ENCODE results near the gene CFAP91.

Gene CFAP91

GRCh38 chr3:119702530-119703527, at the start of gene CFAP91:
Gene CFAP91 (plus strand): TSS chr3:119703022. CDS start chr3:119703099, 77 bp downstream.
- DNase-seq = peak; percentile 95

DNA sequence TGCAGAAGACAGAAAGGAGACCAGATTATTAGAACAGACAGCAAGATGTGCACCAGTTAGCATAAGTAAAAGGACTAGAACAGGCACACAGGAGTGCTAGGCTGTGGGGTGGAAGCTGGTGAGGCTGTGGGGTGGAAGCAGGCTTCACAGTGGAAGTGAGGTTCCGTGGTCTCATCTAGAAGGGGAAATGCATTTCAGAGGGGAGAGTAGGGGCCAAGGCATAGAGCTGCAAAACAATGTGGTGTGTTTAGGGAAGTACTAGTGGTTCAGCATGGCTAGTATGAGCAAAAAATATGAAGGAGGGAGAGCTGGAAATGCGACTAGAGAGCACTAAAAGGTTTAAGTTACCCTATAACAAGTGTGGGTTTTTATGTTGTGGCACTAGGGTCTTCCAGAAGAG, 48.9 kb upstream of the CFAP91 start:
- no peak for DNase-seq

- DNase-seq = no peak
Observed at GRCh38 chr3:119657887-119658702, 44.7 kb upstream of the CFAP91 start.

DNA sequence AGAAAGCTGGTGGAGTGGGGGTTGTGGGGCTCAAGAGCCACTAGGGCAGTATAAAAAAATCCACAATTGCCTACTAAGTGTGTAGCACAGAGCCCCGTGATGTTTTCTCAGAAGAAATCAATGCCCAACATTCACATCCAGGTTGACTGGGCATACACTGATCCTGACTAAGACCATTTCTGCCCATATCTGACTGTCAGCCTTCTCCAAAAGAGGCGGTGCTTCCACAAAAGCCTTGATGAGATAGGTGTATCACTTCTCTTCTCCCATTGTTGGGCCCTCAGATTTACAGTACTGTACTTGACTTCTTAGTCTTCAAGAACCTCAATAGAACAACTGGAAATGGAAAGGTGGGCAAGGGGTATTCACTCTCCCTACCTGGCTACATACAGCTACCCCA, 43.8 kb upstream of the CFAP91 start:
- DNase-seq = no peak

GRCh38 chr3:119659606-119660291, 43.1 kb upstream of the CFAP91 start:
- no peak for DNase-seq

- no peak for DNase-seq
Observed at GRCh38 chr3:119660474-119661440, 42.1 kb upstream of the CFAP91 start, which contains the start of gene POPDC2. Gene POPDC2 (minus strand): TSS chr3:119660589. CDS start chr3:119660423, 166 bp downstream.

DNA sequence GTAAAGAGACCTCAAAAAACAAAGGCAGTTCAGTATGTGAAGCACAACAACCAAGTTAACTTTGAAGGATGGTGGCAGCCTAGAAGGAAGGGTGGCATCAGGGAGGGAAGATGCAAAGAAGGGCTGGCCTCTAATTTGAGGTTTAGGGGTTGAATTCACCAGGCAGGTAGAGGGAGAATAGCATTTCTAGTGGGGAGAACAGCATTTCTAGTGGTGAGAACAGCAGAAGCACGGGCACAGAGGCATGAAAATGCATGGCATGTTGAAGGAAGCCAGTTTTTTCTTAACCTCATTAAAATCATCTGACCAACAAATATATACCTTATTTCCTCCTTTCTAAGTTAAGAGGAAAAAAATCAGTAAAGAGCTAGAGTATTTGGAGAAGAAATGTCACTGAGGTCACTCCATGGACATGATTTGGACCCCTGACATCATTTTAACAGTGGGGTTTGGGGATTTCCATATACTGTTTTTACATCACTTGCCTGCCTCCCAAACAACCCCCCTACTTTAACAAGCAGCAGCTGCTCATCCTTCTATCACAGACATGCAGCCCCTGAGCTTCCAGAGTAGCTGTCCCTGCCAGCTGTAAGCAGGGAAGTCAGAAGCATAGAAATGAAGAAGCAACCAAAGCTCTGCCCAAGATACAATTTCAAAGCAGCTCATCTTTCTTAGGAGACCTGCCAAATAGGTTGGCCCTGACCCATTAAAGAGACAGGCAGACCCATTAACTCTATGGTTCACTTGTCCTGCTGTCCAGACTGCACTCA, 40.0 kb upstream of the CFAP91 start:
- peak; percentile 63 for DNase-seq

DNA sequence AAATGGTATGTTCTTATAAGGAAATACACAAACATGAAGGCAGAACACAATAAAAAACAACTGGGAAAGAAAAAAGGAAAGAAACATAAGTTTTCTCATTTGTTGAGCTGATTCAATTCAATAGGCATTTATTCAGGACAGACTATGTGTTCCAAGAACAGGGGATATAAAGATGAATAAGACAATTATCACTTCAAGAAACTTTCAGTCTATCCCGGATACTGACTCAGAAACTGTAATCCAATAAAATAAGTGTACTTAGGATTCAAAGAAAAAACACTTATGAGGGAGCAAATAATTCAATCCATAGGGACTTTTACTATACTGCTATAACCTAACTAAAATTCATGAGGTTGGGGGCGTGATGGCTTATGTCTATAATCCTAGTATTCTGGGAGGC, 38.9 kb upstream of the CFAP91 start:
- no peak for DNase-seq

DNA sequence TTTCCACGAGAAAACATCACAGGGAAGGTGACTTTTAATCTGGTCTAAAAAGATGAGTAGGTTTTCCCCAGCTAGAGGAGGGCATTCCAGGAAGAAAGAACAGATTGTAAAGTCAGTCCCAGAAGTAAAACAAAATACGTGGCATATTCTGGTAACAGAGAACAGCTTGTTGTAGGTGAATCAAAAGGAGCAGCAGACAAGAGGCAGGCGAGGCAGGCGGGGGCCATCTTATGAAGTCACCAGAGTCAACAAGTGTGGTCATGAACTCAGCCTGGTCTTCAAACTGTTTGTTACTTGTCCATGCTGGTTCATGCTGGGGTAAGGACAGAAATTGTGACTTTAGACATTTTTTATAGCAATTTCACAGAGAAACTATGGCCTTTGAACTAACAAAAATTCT, 38.5 kb upstream of the CFAP91 start:
- DNase-seq = no peak

- no peak for DNase-seq
Observed at GRCh38 chr3:119664850-119665379, 37.9 kb upstream of the CFAP91 start.

DNA sequence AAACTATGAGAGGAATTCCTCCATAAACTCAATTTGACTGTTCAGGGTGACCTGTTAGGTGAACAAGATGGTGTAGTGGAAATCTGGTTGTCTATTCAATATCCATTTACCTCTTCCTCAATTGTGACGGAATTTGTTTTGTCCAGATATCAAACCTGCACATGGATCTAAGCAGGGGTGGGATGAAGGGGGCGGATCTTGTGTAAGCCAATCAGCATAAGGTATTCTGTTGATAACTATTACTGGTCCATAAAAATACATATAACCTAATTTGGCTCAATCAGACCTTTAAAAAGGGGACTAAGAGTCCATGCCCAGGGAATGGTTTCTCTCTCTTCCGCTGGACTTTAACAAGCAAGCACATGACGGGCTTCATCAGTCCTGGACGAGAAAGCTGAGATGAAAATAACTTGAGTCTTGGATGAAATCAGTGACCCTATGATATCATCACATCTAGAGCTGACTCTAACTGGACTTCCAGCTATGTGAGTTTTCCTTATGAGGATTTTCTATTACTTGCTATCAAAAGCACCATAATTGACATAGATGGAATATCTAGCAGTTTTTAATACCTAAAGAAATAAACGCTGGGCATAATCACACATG, 36.8 kb upstream of the CFAP91 start:
- DNase-seq = no peak

GRCh38 chr3:119669906-119670570, 32.8 kb upstream of the CFAP91 start:
- DNase-seq = no peak

DNA sequence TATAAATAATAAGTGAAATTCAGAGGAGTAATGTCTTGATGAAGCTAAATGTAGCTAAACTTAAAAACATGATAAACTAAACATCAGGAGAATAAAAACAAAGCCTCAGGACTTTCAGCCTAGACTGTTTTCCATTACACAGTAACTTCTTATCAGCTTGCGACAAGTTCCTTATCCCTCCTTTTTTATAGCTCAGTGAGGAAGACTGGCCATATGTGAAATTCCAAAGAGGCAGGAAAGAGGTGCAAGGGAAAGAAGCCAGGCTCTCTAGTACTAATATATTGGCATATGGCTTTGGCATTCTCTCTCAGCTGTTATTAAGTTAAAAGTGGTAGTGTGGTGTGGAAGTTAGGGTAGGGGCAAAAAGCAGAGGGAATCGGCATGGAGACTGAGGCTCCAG, 30.0 kb upstream of the CFAP91 start:
- DNase-seq = no peak

DNA sequence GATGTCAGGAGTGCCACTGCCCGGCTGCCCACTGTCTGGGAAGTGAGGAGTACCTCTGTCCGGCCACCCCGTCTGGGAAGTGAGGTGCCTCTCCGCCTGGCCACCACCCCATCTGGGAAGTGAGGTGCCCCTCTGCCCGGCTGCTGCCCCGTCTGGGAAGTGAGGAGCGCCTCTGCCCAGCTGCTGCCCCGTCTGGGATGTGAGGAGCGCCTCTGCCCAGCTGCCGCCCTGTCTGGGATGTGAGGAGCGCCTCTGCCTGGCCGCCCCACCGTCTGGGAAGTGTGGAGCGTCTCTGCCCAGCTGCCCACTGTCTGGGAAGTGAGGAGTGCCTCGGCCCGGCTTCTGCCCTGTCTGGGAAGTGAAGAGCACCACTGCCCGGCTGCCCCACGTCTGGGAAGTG, 28.9 kb upstream of the CFAP91 start:
- DNase-seq = no peak

- no peak for DNase-seq
Observed at GRCh38 chr3:119675188-119675874, 27.5 kb upstream of the CFAP91 start.

- no peak for DNase-seq
Observed at GRCh38 chr3:119676020-119676419, 26.8 kb upstream of the CFAP91 start.

GRCh38 chr3:119676771-119677640, 25.8 kb upstream of the CFAP91 start, which contains the start of gene COX17:
Gene COX17 (minus strand): TSS chr3:119677406. CDS start chr3:119677310, 96 bp downstream.
- DNase-seq = peak; percentile 96

- DNase-seq = no peak
Observed at GRCh38 chr3:119677641-119677934, 25.2 kb upstream of the CFAP91 start.
